GM12874 (cell line): Measurements from ENCODE around the gene MCM5.

Experiments used
- CTCF ChIP-seq: IDR thresholded peaks from 2 replicates; pipeline ENCODE4 v1.5.1; 2011; ENCODE audit warnings: low read depth, mild to moderate bottlenecking, control low read depth, low read length, moderate library complexity; ENCODE audit not compliant: insufficient read depth

MCM5 gene

GRCh38 chr22:35400501-35400790 is 506 bp downstream of the MCM5 start:
- TF ChIP-seq CTCF = no peak

GRCh38 chr22:35401863-35402262 is 1.9 kb downstream of the MCM5 start:
- TF ChIP-seq CTCF = no peak

GRCh38 chr22:35403356-35403755 is 3.4 kb downstream of the MCM5 start:
- TF ChIP-seq CTCF = no peak

- TF ChIP-seq CTCF = no peak
Observed at GRCh38 chr22:35404176-35404575, 4.2 kb downstream of the MCM5 start.

GRCh38 chr22:35406443-35406842 is 6.5 kb downstream of the MCM5 start:
- no peak for TF ChIP-seq CTCF

GRCh38 chr22:35407362-35407761 is 7.4 kb downstream of the MCM5 start:
- TF ChIP-seq CTCF = no peak

GRCh38 chr22:35409783-35410662 is 10.1 kb downstream of the MCM5 start:
- TF ChIP-seq CTCF = no peak

- no peak; the same call in 1 of the 2 replicates for TF ChIP-seq CTCF
Observed at GRCh38 chr22:35410663-35411034, 10.7 kb downstream of the MCM5 start.
